SHP77 treated with DMSO at 0.1 percent for 48 hours (cell line): ENCODE measurements around the gene LMBR1L.

Source experiments
- DNase-seq: peaks from one replicate; lab custom pipeline; 2025; lab: John Stamatoyannopoulos, UW

Gene LMBR1L

GRCh38 chr12:49054096-49054495 is 56.6 kb downstream of the LMBR1L start:
- DNase-seq: no peak

GRCh38 chr12:49052451-49053208 is 58.0 kb downstream of the LMBR1L start:
- DNase-seq: no peak

GRCh38 chr12:49051777-49052438 is 58.7 kb downstream of the LMBR1L start:
- DNase-seq: no peak

- DNase-seq: no peak
Measured at GRCh38 chr12:49051373-49051764, 59.3 kb downstream of the LMBR1L start.

- no peak for DNase-seq
Measured at GRCh38 chr12:49050507-49051372, 59.9 kb downstream of the LMBR1L start.

- no peak for DNase-seq
Measured at GRCh38 chr12:49049566-49050224, 61.0 kb downstream of the LMBR1L start.

GRCh38 chr12:49048953-49049352 is 61.7 kb downstream of the LMBR1L start:
- DNase-seq: no peak
